ENCODE results near the gene ATG16L2.

GRCh38 chr11:72818971-72819370 is 4.8 kb downstream of the ATG16L2 start:
- TF ChIP-seq MAX (CRISPR knock-in tag; IDR thresholded peaks at IDR 0.05) (no peak), CTCF (IDR thresholded peaks at IDR 0.05) (no peak), ZNF138 (CRISPR knock-in tag; conservative IDR thresholded peaks at IDR 0.05) (no peak)
